Mesothelial cell of epicardium (in vitro differentiated cells): ENCODE data around the gene SPRY4. TPM values are rescaled to one million over a fixed set of nuclear protein-coding genes. Genes with fewer than 3 reads are reported as not detected.

Experiments used
- DNase-seq, 2 experiments: peaks; one replicate each; pipeline ENCODE4 v3.0.0; 2021; ENCODE audit warnings: low spot score in 2 of 2; ENCODE audit not compliant: unreplicated experiment in 2 of 2
- H3K27ac Mint-ChIP-seq: 2 replicates; pipeline ENCODE4 v1.8.0; 2021; ENCODE audit warnings: mixed read lengths
- H3K27me3 Mint-ChIP-seq: 2 replicates; pipeline ENCODE4 v1.8.0; 2021; ENCODE audit warnings: low read depth, mixed read lengths
- H3K36me3 Mint-ChIP-seq: 2 replicates; pipeline ENCODE4 v1.8.0; 2021; ENCODE audit warnings: mixed read lengths
- H3K4me1 Mint-ChIP-seq: 2 replicates; pipeline ENCODE4 v1.8.0; 2021; ENCODE audit warnings: mixed read lengths
- H3K4me3 Mint-ChIP-seq: 2 replicates; pipeline ENCODE4 v1.8.0; 2021; ENCODE audit warnings: mild to moderate bottlenecking, moderate library complexity, mixed read lengths
- H3K9me3 Mint-ChIP-seq: 2 replicates; pipeline ENCODE4 v1.8.0; 2021; ENCODE audit warnings: mixed read lengths
- CTCF ChIP-seq: fragments of 200-600 bp; sonication (generic); IDR thresholded peaks from one replicate; pipeline ENCODE4 v1.5.0; 2021; ENCODE audit warnings: antibody characterized with exemption; ENCODE audit not compliant: unreplicated experiment
- total RNA-seq: library from RNA; stranded (reverse); gene quantifications from 3 replicates; pipeline ENCODE4 v1.2.1, GENCODE V29; 2021

SPRY4 gene
- total RNA-seq, 1 donor from 2014 or later, result 21.5 TPM

- H3K9me3 Mint-ChIP-seq, result no peaks in the 10 kb centered on the region
- H3K27me3 Mint-ChIP-seq, result peaks cover 83% of the 10 kb centered on the region
- DNase-seq, result no peak
- no peak for TF ChIP-seq CTCF
- H3K4me1 Mint-ChIP-seq, result peaks cover 68% of the 10 kb centered on the region
- no peaks in the 10 kb centered on the region for H3K36me3 Mint-ChIP-seq
- H3K4me3 Mint-ChIP-seq, result peak overlapping the region; percentile 79
- peak overlapping the region; percentile 78 for H3K27ac Mint-ChIP-seq
Measured at GRCh38 chr5:142323480-142324135, 1.2 kb downstream of the SPRY4 start.

- peak overlapping the region; percentile 77 for H3K27ac Mint-ChIP-seq
- H3K36me3 Mint-ChIP-seq, result no peaks in the 10 kb centered on the region
- peaks cover 80% of the 10 kb centered on the region for H3K27me3 Mint-ChIP-seq
- peak overlapping the region; percentile 79 for H3K4me3 Mint-ChIP-seq
- peaks cover 66% of the 10 kb centered on the region for H3K4me1 Mint-ChIP-seq
- no peak for TF ChIP-seq CTCF
- H3K9me3 Mint-ChIP-seq, result no peaks in the 10 kb centered on the region
- DNase-seq, result no peak
Measured at GRCh38 chr5:142322747-142323479, 1.9 kb downstream of the SPRY4 start.

- Mint-ChIP-seq H3K4me3 (peak overlapping the region; percentile 79), H3K4me1 (peaks cover 63% of the 10 kb centered on the region), H3K27me3 (peaks cover 74% of the 10 kb centered on the region), H3K9me3 (no peaks in the 10 kb centered on the region), H3K36me3 (no peaks in the 10 kb centered on the region), H3K27ac (peak overlapping the region; percentile 77)
- no peak for TF ChIP-seq CTCF
- no peak for DNase-seq
Measured at GRCh38 chr5:142322403-142322746, 2.4 kb downstream of the SPRY4 start.

- H3K27ac Mint-ChIP-seq, result peak overlapping the region; percentile 45
- no peak for DNase-seq
- no peaks in the 10 kb centered on the region for H3K36me3 Mint-ChIP-seq
- H3K27me3 Mint-ChIP-seq, result peaks cover 63% of the 10 kb centered on the region
- H3K4me1 Mint-ChIP-seq, result peaks cover 57% of the 10 kb centered on the region
- no peak for TF ChIP-seq CTCF
- H3K9me3 Mint-ChIP-seq, result no peaks in the 10 kb centered on the region
- peak overlapping the region; percentile 48 for H3K4me3 Mint-ChIP-seq
Measured at GRCh38 chr5:142320851-142321560, 3.8 kb downstream of the SPRY4 start.

- Mint-ChIP-seq H3K27me3 (peaks cover 58% of the 10 kb centered on the region), H3K27ac (peak overlapping the region; percentile 45), H3K9me3 (no peaks in the 10 kb centered on the region), H3K36me3 (no peaks in the 10 kb centered on the region), H3K4me3 (peak overlapping the region; percentile 48), H3K4me1 (peaks cover 59% of the 10 kb centered on the region)
- DNase-seq, result no peak
- TF ChIP-seq CTCF, result no peak
Measured at GRCh38 chr5:142320430-142320738, 4.4 kb downstream of the SPRY4 start.
